GM19372 (cell line): ENCODE measurements around the gene EDIL3.

ENCODE experiments used
- ATAC-seq: cut with Tn5 transposase; IDR thresholded peaks from one replicate; pipeline ENCODE4 v1.9.1; 2021; ENCODE audit warnings: mild to moderate bottlenecking, low read depth, moderate library complexity; ENCODE audit not compliant: unreplicated experiment

EDIL3 gene

DNA sequence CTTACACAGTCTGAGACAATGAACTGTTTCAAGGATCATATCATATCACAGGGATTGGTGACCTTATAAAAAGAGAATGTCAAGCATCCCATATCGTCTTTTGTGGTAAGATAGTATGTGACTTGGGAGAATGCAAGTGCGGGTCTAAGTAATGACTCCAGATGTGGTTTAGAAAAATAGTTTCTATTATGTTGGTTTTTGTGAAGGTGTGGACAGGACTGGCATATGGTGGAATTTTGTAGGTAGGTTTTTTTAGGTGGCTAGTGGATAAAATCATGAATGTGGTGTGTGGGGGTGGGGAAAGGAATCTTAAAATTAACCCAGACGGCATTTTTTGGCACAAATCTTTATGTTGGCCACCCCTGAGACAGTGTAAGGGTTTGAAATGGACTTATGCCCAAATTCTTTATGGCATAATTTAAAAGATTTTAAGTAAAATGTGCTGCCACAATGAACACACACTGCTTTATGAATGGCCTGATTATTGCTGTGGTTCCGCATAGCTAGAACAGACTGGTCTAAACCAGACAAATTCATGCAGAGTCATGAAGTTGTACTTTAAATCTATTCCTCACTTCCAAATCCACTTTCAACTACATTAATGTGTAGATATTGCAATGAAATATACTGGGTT lies 459.2 kb downstream of the EDIL3 start:
- no peak for ATAC-seq

DNA sequence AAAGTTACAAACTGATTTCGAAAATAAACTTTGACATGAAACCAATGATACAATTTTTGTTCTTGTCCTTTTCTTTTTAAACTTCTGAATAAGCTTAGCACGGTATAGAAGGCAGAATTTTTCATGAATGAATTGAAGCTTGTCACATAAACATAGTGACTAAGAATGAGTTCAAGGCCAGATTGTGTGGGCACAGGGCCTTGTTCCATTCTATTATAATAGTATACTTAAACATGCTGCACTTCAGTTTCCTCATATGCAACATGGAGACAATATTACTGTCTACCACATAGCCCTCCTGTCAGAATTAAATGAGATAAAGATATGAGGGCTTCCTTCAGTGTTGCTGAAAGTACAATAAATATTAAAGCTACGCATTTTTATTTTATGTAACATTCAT lies 459.8 kb downstream of the EDIL3 start:
- ATAC-seq = no peak

DNA sequence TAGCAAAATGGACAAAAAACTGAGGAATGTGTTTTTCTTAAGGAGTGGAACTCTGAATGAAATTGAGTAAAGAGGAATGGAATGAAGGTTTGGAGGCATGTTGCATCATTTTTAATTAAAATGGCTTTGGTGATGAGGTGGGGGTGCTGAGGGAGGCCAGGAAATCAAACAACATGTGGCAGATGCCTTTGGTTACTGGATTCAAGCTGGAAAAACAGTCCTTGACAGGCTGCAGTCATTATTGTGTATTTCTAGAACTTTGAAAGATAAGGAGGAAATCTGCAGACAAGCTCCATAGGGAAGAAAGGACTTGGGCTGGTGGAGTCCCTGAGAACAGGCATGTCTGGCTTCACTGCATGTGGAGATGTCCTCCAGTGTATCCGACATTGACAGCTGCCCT lies 460.5 kb downstream of the EDIL3 start:
- no peak for ATAC-seq

DNA sequence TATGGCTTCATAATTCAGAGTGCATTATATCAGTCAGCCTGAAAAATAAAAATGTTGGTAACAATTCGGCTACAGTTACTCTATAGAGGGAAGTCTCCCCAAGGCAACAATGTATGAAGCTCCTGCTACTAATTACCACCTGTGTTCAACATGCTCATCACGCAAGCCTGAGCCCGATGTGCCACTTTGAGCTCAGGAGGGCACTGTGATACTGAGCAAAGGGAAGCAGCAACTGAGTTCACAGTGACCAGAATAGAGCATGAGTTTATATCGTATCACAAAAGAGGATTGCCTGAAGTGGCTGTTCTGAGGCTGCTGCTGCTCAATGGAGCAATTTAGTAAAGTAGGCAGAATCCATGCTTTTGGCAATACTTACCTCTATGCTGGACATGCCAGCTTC lies 462.0 kb downstream of the EDIL3 start:
- ATAC-seq = no peak

DNA sequence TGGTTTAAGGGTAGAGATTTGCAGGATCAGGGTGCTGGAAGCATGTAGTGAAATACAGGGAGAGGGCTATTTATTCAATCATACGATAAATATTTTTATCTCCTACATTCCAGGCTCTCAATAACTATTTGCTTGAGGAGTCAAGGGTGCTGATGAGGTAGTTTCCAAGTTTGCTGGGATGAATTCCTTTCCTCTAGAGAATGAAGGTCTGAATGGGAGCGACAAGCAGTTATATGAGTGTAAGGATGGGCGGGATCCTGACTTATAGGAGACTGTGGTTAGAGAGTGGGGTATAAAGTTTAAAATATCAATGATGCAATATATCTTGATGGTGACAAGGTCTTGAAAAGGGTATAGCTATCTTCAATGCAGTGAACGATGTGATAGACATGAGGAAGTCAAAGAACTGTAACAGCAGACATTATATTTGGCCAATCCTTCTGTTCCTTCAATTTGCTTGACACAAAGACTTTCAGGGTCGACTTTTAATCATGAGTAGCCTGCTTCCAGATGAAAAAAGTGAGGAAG lies 462.9 kb downstream of the EDIL3 start:
- no peak for ATAC-seq

DNA sequence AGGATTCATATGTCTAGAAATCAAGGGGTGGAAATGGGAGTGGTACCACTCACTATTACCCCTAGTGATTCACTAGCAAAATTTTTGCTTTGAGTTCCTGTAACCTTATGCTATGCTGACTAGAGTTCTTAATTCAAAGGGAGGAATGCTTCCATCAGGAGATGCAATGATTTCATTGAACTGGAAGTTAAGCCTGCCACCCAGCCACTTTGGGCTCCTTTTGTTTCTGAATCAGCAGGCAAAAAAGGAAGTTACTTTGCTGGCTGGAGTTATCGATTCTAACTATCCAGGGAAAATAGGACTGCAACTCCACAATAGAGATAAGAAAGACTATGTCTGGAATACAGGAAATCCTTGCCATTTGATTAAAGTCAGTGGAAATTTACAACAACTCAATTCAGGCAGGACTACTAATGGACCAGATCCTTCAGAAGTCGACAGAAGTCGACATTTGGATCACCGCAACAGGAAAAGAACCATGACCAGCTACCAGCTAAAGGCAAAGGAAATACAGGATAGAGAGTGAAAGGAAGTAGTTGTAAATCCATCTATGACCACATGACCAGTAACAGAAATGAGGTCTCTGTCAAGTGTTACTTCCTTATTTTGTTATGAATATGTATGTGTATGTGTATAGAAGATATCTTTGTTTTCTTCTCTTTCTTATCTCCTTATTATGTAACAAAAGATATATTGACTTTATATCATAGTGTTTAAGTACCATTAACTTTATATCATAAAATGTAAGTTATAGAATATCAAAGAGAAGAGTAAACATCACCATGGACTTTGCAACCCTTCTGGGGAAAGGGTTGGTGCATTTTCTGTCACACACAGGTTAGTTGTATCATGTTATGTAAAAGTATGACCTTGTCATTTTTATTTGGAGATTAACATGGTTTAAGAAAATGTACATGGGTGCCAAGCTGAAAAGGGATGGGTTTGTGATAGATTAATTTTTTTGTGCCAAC lies 465.3 kb downstream of the EDIL3 start:
- ATAC-seq = no peak

DNA sequence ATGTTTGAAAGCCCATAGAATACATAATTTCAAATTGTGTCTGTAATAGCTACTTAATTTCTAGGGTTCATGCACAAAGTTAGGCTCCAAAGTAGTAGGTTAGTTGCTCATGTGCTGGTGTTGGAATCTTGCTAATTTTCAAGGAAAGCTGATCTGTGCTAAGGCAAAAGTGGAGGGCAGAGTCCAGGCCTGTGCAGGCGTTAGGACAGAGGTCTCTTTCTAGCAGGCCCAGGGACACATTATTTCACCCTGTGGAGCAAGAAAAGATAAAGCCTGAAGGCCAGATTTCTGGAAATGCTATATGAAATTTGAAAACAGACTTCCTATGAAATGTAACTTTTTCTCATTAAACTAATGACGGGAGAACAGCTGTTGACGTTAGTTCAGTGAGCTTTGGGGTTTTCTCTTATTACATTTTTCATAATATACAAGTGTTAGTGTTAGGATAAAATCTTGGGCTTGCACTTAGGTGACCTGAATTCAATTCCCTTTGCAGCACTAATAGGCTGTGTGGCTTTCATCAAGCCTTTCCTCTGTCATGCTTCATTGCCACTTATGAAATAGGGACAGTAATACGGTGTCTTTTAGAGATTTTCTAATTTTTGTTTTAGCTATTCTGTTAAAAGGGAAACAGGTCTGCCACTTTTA lies 467.3 kb downstream of the EDIL3 start:
- no peak for ATAC-seq

DNA sequence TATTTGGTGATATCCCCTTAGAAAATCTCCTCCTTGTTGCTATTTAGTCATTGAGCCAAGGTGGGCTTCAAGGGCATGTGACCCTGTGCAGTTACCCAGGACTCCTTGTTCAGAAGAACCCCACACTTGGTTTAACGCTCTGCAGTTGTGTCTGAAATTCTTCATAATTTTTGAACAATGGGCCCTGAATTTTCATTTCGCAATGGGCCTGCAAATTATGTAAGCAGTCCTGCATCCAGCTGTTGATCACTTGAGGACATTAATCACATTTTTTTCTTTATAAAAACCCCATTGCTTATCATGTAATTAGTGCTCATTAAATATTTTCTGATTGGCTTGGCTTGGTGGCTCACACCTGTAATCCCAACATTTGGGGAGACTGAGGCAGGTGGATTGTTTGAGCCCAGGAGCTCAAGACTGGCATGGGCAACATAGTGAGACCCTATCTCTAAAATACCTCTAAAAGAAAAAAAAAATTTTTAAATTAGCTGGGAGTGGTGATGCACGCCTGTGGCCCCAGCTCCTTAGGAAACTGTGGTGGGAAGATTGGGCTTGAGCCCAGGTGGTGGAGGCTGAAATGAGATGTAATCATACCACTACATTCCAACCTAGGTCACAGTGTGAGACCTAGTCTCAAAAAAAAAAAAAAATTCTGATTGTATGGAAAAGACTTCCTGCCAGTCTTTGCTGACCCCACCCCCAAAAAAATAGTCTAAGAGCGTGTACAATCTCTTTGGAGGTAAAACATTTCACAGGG lies 469.8 kb downstream of the EDIL3 start:
- ATAC-seq = no peak

DNA sequence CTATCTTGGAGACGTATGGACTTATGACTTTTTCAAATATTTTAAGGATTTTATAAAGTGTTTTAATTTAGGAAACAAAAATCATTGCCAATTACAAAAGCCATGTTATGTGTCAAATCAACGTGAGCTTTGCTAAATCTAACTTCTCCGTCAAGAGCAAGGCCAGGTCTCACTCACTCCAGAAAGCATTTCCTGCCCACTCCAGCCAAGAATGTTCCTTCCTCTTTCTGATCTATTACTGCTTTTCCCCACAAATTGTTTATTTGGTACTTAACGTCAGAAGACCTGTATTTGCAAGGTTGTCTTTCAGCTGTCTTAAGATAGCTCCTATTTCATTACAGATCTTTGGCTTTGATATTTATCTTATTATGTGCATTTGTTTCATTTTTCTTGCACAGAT lies 470.5 kb downstream of the EDIL3 start:
- no peak for ATAC-seq

DNA sequence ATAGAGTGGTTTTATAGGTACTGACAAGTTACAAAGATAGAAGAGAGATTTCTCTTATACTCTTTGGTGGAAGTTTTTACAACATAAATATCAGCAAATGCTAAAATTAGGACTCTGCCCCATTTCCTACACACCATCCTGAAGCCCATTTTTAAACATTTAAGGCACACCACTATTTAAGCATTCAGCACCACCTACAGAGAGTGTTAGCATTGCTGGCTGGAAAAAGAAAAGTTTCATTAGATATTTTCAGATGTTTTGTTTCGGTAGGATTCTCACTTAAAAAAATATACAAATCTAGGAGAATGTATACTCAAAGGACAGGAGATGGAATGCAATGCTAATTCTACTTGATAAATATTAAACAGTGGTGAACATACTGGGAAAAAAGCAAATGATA lies 471.1 kb downstream of the EDIL3 start:
- no peak for ATAC-seq

DNA sequence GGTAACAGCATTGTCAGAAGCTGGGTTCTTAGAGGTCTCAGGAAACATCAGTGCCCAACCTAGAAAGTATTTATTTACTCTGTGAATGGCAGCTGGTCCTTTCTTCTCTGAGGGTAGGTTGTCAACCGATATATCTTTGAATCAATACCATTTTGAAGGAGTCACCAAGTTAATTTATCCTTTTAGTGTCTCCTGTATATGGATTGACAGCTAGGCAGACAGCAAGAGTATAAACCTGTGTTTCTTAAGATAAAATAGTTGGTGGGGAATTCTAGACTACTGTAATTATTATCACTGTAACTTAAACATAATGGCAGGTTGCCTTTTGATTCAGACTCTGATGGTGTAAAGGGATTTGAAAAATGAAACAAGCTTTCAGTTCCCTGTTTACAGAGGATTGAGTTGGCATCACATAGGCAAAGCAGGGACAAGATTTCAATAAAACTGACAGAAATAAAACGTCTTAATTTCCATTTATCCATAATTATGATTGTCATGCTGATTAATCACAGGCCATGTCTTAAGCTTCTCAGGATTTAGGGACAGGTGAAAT lies 473.2 kb downstream of the EDIL3 start:
- no peak for ATAC-seq

DNA sequence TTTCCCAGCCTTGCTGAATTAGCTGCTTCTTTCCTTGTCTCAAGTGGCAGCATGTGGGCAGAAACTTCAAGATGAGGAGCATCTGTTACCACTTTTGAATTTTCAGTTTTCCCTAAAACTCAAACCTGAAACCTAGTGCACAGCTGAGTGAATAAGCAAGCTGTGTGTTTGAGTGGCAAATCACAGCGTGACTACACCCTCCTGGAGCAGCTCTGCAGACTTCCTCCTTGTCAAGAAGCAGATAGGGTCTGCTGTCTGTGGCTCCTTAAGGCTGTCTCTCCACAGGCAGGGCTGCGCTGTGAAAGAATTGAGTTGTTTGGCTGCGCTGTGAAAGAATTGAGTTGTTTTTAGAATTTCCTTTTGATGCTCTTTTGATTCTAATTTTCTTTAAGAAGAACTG lies 484.4 kb downstream of the EDIL3 start:
- no peak for ATAC-seq

DNA sequence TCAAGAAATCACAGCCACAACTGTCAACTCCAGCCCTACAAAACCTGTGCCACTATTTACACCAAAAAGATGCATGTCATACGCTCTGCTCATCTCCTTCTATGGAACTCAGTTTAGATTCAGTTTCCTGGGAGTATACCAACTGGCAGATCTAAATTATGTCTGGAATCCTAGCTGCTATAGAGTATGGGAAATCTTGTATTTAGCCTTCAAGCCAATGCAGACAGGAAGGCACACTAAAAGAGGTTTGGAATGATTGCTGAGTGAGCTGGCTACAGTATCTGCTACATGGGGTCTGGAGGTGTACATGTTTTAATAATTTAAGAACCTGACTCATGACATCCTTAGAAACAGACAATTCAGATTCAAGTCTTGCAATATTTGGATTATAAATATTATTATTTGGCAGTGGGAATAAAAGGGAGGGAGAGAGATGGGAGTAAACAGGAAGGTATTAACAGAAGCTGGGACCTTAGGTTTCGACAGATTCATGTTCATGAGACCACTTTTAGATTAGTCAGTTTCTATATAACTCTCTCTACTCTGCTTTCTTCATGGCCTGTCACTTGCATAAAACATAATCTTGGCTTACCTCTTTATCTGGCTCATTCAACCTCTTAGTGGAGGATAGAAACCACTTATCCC lies 485.2 kb downstream of the EDIL3 start:
- no peak for ATAC-seq

DNA sequence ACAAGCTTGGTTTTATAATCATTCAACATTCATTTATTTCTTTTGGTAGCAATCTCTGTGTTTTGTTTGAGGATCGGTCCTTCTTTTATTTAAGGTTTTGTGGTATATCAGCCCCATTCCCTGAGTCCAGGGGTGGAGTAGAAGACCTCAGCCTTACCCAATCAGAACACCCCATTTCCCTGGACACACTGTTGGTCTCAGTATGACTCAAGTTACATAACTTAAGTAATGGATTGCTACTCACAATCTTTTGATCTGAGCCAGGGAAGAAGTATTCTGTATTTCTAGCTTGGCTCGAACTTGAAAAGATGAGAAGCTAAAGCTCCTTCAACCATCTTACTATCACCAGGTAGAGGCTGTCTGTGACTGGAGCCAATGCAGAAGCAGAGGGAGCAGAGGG lies 488.8 kb downstream of the EDIL3 start:
- no peak for ATAC-seq

DNA sequence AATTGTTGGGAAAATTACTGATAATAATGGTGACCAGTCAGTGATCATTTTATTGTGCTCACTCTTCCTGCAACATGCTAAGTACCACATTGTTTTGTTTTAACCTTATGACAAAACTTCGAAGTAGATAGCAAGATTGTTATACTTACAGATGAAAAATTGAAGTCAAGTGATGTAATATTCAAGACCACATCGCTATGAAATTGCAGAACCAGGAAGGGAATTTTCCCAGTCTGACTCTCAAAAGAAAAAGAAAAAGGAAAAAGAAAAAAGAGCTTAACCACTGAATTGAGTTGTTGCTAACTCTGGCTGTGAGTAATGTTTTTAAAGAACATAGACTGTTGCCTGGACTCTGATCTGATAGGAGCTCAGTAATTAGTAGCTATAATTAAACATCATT lies 493.4 kb downstream of the EDIL3 start:
- no peak for ATAC-seq
